H9 (cell line): Measurements from ENCODE around the gene PAPOLG. TPM values are rescaled to one million over a fixed set of nuclear protein-coding genes. Genes with fewer than 3 reads are reported as not detected.

Source experiments
- DNase-seq: peaks from one replicate; pipeline ENCODE4 v3.0.0-alpha.2; 2017
- H2AFZ ChIP-seq: one replicate; pipeline ENCODE4 v1.6.1; 2013; ENCODE audit warnings: mild to moderate bottlenecking, low read length, control low read depth, moderate library complexity
- H2AK5ac ChIP-seq: 2 replicates; pipeline ENCODE4 v1.6.1; 2013; ENCODE audit warnings: low read length, control low read depth, mixed read lengths; ENCODE audit not compliant: insufficient read length
- H2BK120ac ChIP-seq: one replicate; pipeline ENCODE4 v1.6.1; 2013; ENCODE audit warnings: low read depth, mild to moderate bottlenecking, low read length, control low read depth, inconsistent platforms; ENCODE audit not compliant: poor library complexity, severe bottlenecking
- H2BK12ac ChIP-seq: 2 replicates; pipeline ENCODE4 v1.6.1; 2013; ENCODE audit warnings: low read length, control low read depth, mixed read lengths, low read depth; ENCODE audit not compliant: insufficient read length
- H2BK15ac ChIP-seq: 2 replicates; pipeline ENCODE4 v1.6.1; 2013; ENCODE audit warnings: low read depth, low read length, control low read depth
- H2BK20ac ChIP-seq: one replicate; pipeline ENCODE4 v1.6.1; 2013; ENCODE audit warnings: low read depth, mild to moderate bottlenecking, low read length, control low read depth, inconsistent platforms; ENCODE audit not compliant: poor library complexity, severe bottlenecking
- H2BK5ac ChIP-seq: 2 replicates; pipeline ENCODE4 v1.6.1; 2013; ENCODE audit warnings: low read length, control low read depth, mixed read lengths; ENCODE audit not compliant: insufficient read length
- H3K14ac ChIP-seq: 2 replicates; pipeline ENCODE4 v1.6.1; 2013; ENCODE audit warnings: low read length, control low read depth; ENCODE audit not compliant: insufficient read depth
- H3K18ac ChIP-seq: 2 replicates; pipeline ENCODE4 v1.6.1; 2013; ENCODE audit warnings: low read depth, mild to moderate bottlenecking, mixed read lengths, low read length, control low read depth; ENCODE audit not compliant: insufficient read length
- H3K23ac ChIP-seq: 2 replicates; pipeline ENCODE4 v1.6.1; 2013; ENCODE audit warnings: low read length, control low read depth, mixed read lengths, low read depth; ENCODE audit not compliant: insufficient read length
- H3K23me2 ChIP-seq: 2 replicates; pipeline ENCODE4 v1.6.1; 2013; ENCODE audit warnings: low read depth, mild to moderate bottlenecking, mixed read lengths, low read length, control low read depth; ENCODE audit not compliant: insufficient read length, poor library complexity, severe bottlenecking
- H3K27ac ChIP-seq: 2 replicates; pipeline ENCODE4 v1.5.1; 2013; ENCODE audit warnings: low read length, control low read depth, mixed read lengths, low read depth; ENCODE audit not compliant: insufficient read length
- H3K27me3 ChIP-seq: 2 replicates; pipeline ENCODE4 v1.6.1; 2013; ENCODE audit warnings: low read length, control low read depth, inconsistent platforms; ENCODE audit not compliant: insufficient read depth
- H3K4ac ChIP-seq: 2 replicates; pipeline ENCODE4 v1.6.1; 2013; ENCODE audit warnings: low read depth, mild to moderate bottlenecking, control low read depth, inconsistent platforms, low read length, moderate library complexity
- H3K4me1 ChIP-seq: 2 replicates; pipeline ENCODE4 v1.6.1; 2013; ENCODE audit warnings: low read length, control low read depth, inconsistent platforms; ENCODE audit not compliant: insufficient read depth
- H3K4me2 ChIP-seq: 2 replicates; pipeline ENCODE4 v1.6.1; 2013; ENCODE audit warnings: low read length, control low read depth, mixed read lengths; ENCODE audit not compliant: insufficient read length, insufficient read depth
- H3K56ac ChIP-seq: 2 replicates; pipeline ENCODE4 v1.6.1; 2013; ENCODE audit warnings: low read depth, mild to moderate bottlenecking, mixed read lengths, low read length, control low read depth; ENCODE audit not compliant: insufficient read length
- H3K79me1 ChIP-seq: 2 replicates; pipeline ENCODE4 v1.6.1; 2013; ENCODE audit warnings: low read depth, mild to moderate bottlenecking, moderate library complexity, low read length, control low read depth, inconsistent platforms; ENCODE audit not compliant: insufficient read depth, poor library complexity, severe bottlenecking
- H3K79me2 ChIP-seq: 2 replicates; pipeline ENCODE4 v1.6.1; 2013; ENCODE audit warnings: low read length, control low read depth, inconsistent platforms; ENCODE audit not compliant: insufficient read depth
- H3K9ac ChIP-seq: 2 replicates; pipeline ENCODE4 v1.6.1; 2013; ENCODE audit warnings: low read length, control low read depth, mixed read lengths; ENCODE audit not compliant: insufficient read length; ENCODE audit errors: extremely low read depth
- H3K9me3 ChIP-seq: one replicate; pipeline ENCODE4 v1.6.1; 2013; ENCODE audit warnings: low read depth, low read length, inconsistent platforms; ENCODE audit not compliant: control insufficient read depth
- H3T11ph ChIP-seq: one replicate; pipeline ENCODE4 v1.6.1; 2013; ENCODE audit warnings: mild to moderate bottlenecking, low read length, control low read depth, inconsistent platforms
- H4K20me1 ChIP-seq: one replicate; pipeline ENCODE4 v1.6.1; 2013; ENCODE audit not compliant: control insufficient read depth, insufficient read length, insufficient read depth
- H4K5ac ChIP-seq: 2 replicates; pipeline ENCODE4 v1.6.1; 2013; ENCODE audit warnings: low read depth, mild to moderate bottlenecking, mixed read lengths, low read length, control low read depth; ENCODE audit not compliant: insufficient read length
- H4K8ac ChIP-seq: replicated peaks from 2 replicates; pipeline ENCODE4 v1.6.1; 2013; ENCODE audit warnings: low read length, control low read depth, mixed read lengths, low read depth; ENCODE audit not compliant: insufficient read length
- H4K91ac ChIP-seq: 2 replicates; pipeline ENCODE4 v1.6.1; 2013; ENCODE audit warnings: low read depth, mild to moderate bottlenecking, moderate library complexity, mixed read lengths, low read length, control low read depth; ENCODE audit not compliant: insufficient read length
- H3K27ac Mint-ChIP-seq, 3 experiments: 2 replicates in 2 of 3; 3 replicates in 1 of 3; pipeline ENCODE4 v1.8.0; 2020 to 2021; ENCODE audit warnings: mixed read lengths in 3 of 3, mild to moderate bottlenecking in 1 of 3, moderate library complexity in 1 of 3
- H3K27me3 Mint-ChIP-seq: 2 replicates; pipeline ENCODE4 v1.8.0; 2021; ENCODE audit warnings: low read depth, mild to moderate bottlenecking, moderate library complexity, mixed read lengths
- H3K36me3 Mint-ChIP-seq, 3 experiments: 2 replicates in 2 of 3; 3 replicates in 1 of 3; pipeline ENCODE4 v1.8.0; 2020 to 2021; ENCODE audit warnings: low read depth in 3 of 3, mixed read lengths in 3 of 3; ENCODE audit not compliant: insufficient read depth in 1 of 3
- H3K4me1 Mint-ChIP-seq, 2 experiments: 2 replicates each; pipeline ENCODE4 v1.8.0; 2020; ENCODE audit warnings: mixed read lengths in 2 of 2
- H3K4me3 Mint-ChIP-seq, 2 experiments: 2 replicates in 1 of 2; 3 replicates in 1 of 2; pipeline ENCODE4 v1.8.0; 2020 to 2021; ENCODE audit warnings: mild to moderate bottlenecking in 2 of 2, mixed read lengths in 2 of 2, moderate library complexity in 1 of 2
- H3K9me3 Mint-ChIP-seq, 2 experiments: 2 replicates in 1 of 2; 3 replicates in 1 of 2; pipeline ENCODE4 v1.8.0; 2020; ENCODE audit warnings: mild to moderate bottlenecking in 2 of 2, mixed read lengths in 2 of 2, moderate library complexity in 1 of 2
- CTCF ChIP-seq: fragments of 200-600 bp; sonication (generic); conservative IDR thresholded peaks from 3 replicates; pipeline ENCODE4 v1.8.0; 2021; ENCODE audit warnings: antibody characterized with exemption, mild to moderate bottlenecking
- WGBS: extraction: QIAGEN DNeasy Blood & Tissue Kit; methylation state at CpG from one replicate; pipeline ENCODE4 v1.1.7; 2013; ENCODE audit warnings: missing lambda C conversion rate, low lambda C conversion rate, mixed read lengths; ENCODE audit not compliant: insufficient read length; ENCODE audit errors: extremely low coverage; 5-methylcytosine and 5-hydroxymethylcytosine counted together
- total RNA-seq: library from RNA; stranded (reverse); gene quantifications from 2 replicates; pipeline ENCODE4 v1.2.1, GENCODE V29; 2021

Gene PAPOLG
- total RNA-seq, 1 experiment from 2014 or later: 19.2 TPM

GRCh38 chr2:60804473-60804872 is 48.4 kb downstream of the PAPOLG start:
- Histone ChIP-seq H3K23me2 (no peaks in the 10 kb centered on the region), H2BK12ac (no peak overlapping the region), H4K8ac (no peak overlapping the region), H3K9ac (no peak overlapping the region), H4K20me1 (no peaks in the 10 kb centered on the region), H2BK5ac (no peak overlapping the region), H4K91ac (no peak overlapping the region), H3K9me3 (no peaks in the 10 kb centered on the region), H2AK5ac (no peak overlapping the region), H3K4me2 (no peak overlapping the region), H3K4me1 (no peaks in the 10 kb centered on the region), H2BK20ac (no peak overlapping the region), H2AFZ (no peak overlapping the region), H4K5ac (no peak overlapping the region), H3K79me1 (no peaks in the 10 kb centered on the region), H2BK15ac (no peak overlapping the region), H3K56ac (no peak overlapping the region), H3K79me2 (no peaks in the 10 kb centered on the region), H3K27me3 (no peaks in the 10 kb centered on the region), H3K14ac (no peak overlapping the region; the same call in 1 of the 2 replicates), H3K4ac (no peak overlapping the region), H3K23ac (no peak overlapping the region), H3K18ac (no peak overlapping the region), H3T11ph (no peak overlapping the region), H2BK120ac (no peak overlapping the region), H3K27ac (no peak overlapping the region)
- Mint-ChIP-seq H3K9me3 (no peaks in the 10 kb centered on the region; a peak in 1 of 5 replicates), H3K27me3 (peaks cover 2% of the 10 kb centered on the region; the same call in 1 of the 2 replicates), H3K36me3 (peaks cover 2 to 8% (median 5%) of the 10 kb centered on the region in 3 experiments; a peak in 6 of 7 replicates), H3K4me1 (peaks cover 13 to 16% of the 10 kb centered on the region in 2 experiments), H3K4me3 (no peak overlapping the region), H3K27ac (no peak overlapping the region)
- no CpG with 5 or more reads among the region's 18 CpGs for WGBS
- no peak for DNase-seq
- TF ChIP-seq CTCF: no peak
